ENCODE measurements around the gene TNS3. TPM values are rescaled to one million over a fixed set of nuclear protein-coding genes. Genes with fewer than 3 reads are reported as not detected.

The TNS3 gene
- total and polyA plus RNA-seq, 10 of the 15 experiments (the other 5 are each of a cell fraction or from before 2014, with no cell fraction given): 0.27 to 2.7 (median 0.79) TPM

DNA sequence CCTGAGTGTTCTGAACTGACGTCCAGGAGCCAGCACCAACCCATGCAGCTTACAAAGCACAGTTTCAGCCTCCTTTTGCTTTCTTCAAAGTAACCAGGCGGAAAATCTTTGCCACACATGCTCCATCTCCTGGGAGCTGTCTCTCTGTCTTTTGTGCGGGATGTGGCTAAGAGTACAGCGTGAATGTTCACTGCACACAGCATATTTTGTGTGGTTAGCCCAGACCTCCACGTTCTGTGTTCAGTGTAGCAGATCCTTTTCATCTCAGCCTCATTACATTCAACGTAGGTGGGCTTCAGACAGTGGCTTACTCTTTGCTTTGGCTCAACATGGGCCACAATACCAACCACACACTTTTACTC, 200.8 kb downstream of the TNS3 start (continued):
- TF ChIP-seq, protein P1, sequence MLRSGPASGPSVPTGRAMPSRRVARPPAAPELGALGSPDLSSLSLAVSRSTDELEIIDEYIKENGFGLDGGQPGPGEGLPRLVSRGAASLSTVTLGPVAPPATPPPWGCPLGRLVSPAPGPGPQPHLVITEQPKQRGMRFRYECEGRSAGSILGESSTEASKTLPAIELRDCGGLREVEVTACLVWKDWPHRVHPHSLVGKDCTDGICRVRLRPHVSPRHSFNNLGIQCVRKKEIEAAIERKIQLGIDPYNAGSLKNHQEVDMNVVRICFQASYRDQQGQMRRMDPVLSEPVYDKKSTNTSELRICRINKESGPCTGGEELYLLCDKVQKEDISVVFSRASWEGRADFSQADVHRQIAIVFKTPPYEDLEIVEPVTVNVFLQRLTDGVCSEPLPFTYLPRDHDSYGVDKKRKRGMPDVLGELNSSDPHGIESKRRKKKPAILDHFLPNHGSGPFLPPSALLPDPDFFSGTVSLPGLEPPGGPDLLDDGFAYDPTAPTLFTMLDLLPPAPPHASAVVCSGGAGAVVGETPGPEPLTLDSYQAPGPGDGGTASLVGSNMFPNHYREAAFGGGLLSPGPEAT (IDR thresholded peaks at IDR 0.05; ENCODE audit: low read depth): no peak

DNA sequence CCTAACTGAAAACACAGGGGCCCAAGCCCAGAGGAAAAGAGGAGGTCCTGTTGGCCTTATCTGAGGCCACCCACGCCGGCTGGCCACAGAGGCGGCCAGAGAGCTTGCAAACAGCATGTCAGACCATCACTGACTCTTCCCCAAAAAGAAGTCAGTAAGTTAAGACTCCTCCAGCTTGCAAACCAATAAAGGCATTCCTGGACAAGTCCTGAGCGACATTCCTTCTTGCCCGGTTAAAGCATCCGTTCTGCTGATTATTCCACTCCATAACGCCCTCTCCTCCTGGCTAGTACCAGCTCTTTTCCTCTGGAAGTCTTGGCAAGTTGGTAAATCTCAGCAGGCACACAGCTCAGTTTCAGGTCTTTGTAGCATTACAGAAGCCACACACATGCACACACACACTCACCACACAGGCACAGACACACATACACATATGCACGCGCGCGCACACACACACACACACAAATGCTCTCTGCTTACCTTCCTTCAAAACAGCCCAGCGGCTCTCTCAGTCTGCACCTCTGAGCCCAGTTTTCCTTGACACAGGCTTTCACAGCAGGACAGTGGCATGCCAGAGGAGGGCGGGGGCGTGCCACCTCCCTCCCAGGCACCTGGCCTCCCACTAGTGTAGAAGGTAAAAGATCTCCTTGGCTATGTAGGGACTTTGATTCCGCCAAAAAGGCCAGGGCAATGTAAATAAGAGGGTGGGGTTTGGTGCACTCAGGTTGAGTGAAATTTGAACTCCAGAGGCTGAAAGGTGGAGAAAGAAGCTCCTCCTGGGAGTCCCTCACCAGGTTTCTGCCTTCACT, 201.4 kb downstream of the TNS3 start:
- intact Hi-C loops (cut with micrococcal nuclease; ENCODE audit: unreplicated experiment) (no loop called here), in situ Hi-C loops (cut with MboI) (no loop called here)
- H3K9me3 ChIP-seq (replicated peaks; ENCODE audit: control insufficient read depth, insufficient read depth, low read length): no peaks in the 10 kb centered on the region
- ChIA-PET POLR2A (no interaction called here), SMC1A (ENCODE audit: uncharacterized antibody, unreplicated experiment) (no interaction called here), RAD21 (ENCODE audit: unreplicated experiment) (no interaction called here), CTCF (no interaction called here)
- 58% methylated on average over 15 of the region's 15 CpGs for WGBS (ENCODE audit: insufficient coverage, insufficient replicate concordance, low lambda C conversion rate, missing lambda C conversion rate)
- H3K79me2 ChIP-seq (ENCODE audit: control insufficient read depth, insufficient read depth, low read length): no peaks in the 10 kb centered on the region
- no peaks in the 10 kb centered on the region for H4K20me1 ChIP-seq (ENCODE audit: control insufficient read depth, insufficient read depth)
- no TSS peak for BruUV-seq (replicated peaks)
- FAIRE-seq (no peak), ATAC-seq (no peak), DNase-seq (ENCODE audit: low read depth, low spot score) (no peak)
- H3K27ac ChIP-seq (ENCODE audit: control insufficient read depth, insufficient read depth): no peak overlapping the region
- no peak overlapping the region for H3K4me3 ChIP-seq
- H2AFZ ChIP-seq (ENCODE audit: control insufficient read depth, low read depth, low read length): no peak overlapping the region
- H3K27me3 ChIP-seq (replicated peaks in 1 of 2; ENCODE audit: control insufficient read depth in 2 of 2, insufficient read depth in 2 of 2, low read length in 1 of 2): no peaks in the 10 kb centered on the region; a peak in 1 of 4 replicates
- no peak overlapping the region for H3K4me2 ChIP-seq (ENCODE audit: control insufficient read depth, insufficient read depth)
- H3K4me1 ChIP-seq (ENCODE audit: control insufficient read depth, insufficient read depth, low read length): no peaks in the 10 kb centered on the region; the same call in 1 of the 2 replicates
- H3K9ac ChIP-seq (ENCODE audit: control insufficient read depth, insufficient read depth, low read length): no peak overlapping the region
- no peaks in the 10 kb centered on the region for H3K36me3 ChIP-seq (ENCODE audit: control insufficient read depth in 2 of 2, insufficient read depth in 2 of 2, low read length in 1 of 2)
- no peak for TF ChIP-seq KDM1A (IDR thresholded peaks at IDR 0.05; ENCODE audit: borderline replicate concordance)
- TF ChIP-seq, protein P2, sequence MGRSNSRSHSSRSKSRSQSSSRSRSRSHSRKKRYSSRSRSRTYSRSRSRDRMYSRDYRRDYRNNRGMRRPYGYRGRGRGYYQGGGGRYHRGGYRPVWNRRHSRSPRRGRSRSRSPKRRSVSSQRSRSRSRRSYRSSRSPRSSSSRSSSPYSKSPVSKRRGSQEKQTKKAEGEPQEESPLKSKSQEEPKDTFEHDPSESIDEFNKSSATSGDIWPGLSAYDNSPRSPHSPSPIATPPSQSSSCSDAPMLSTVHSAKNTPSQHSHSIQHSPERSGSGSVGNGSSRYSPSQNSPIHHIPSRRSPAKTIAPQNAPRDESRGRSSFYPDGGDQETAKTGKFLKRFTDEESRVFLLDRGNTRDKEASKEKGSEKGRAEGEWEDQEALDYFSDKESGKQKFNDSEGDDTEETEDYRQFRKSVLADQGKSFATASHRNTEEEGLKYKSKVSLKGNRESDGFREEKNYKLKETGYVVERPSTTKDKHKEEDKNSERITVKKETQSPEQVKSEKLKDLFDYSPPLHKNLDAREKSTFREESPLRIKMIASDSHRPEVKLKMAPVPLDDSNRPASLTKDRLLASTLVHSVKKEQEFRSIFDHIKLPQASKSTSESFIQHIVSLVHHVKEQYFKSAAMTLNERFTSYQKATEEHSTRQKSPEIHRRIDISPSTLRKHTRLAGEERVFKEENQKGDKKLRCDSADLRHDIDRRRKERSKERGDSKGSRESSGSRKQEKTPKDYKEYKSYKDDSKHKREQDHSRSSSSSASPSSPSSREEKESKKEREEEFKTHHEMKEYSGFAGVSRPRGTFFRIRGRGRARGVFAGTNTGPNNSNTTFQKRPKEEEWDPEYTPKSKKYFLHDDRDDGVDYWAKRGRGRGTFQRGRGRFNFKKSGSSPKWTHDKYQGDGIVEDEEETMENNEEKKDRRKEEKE (IDR thresholded peaks at IDR 0.05): no peak
- no peak for TF ChIP-seq EP300 (IDR thresholded peaks at IDR 0.05; ENCODE audit: borderline replicate concordance in 1 of 2, control insufficient read depth in 1 of 2, low read depth in 2 of 2, low read length in 2 of 2)
- TF ChIP-seq, protein P3, sequence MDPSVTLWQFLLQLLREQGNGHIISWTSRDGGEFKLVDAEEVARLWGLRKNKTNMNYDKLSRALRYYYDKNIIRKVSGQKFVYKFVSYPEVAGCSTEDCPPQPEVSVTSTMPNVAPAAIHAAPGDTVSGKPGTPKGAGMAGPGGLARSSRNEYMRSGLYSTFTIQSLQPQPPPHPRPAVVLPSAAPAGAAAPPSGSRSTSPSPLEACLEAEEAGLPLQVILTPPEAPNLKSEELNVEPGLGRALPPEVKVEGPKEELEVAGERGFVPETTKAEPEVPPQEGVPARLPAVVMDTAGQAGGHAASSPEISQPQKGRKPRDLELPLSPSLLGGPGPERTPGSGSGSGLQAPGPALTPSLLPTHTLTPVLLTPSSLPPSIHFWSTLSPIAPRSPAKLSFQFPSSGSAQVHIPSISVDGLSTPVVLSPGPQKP (IDR thresholded peaks at IDR 0.05; ENCODE audit: low read depth, low read length): no peak
- TF ChIP-seq EED (IDR thresholded peaks at IDR 0.05; ENCODE audit: low read depth): no peak
- TF ChIP-seq NFYB (IDR thresholded peaks at IDR 0.05; ENCODE audit: insufficient read depth, low read depth, low read length): no peak
- TF ChIP-seq, protein P4, sequence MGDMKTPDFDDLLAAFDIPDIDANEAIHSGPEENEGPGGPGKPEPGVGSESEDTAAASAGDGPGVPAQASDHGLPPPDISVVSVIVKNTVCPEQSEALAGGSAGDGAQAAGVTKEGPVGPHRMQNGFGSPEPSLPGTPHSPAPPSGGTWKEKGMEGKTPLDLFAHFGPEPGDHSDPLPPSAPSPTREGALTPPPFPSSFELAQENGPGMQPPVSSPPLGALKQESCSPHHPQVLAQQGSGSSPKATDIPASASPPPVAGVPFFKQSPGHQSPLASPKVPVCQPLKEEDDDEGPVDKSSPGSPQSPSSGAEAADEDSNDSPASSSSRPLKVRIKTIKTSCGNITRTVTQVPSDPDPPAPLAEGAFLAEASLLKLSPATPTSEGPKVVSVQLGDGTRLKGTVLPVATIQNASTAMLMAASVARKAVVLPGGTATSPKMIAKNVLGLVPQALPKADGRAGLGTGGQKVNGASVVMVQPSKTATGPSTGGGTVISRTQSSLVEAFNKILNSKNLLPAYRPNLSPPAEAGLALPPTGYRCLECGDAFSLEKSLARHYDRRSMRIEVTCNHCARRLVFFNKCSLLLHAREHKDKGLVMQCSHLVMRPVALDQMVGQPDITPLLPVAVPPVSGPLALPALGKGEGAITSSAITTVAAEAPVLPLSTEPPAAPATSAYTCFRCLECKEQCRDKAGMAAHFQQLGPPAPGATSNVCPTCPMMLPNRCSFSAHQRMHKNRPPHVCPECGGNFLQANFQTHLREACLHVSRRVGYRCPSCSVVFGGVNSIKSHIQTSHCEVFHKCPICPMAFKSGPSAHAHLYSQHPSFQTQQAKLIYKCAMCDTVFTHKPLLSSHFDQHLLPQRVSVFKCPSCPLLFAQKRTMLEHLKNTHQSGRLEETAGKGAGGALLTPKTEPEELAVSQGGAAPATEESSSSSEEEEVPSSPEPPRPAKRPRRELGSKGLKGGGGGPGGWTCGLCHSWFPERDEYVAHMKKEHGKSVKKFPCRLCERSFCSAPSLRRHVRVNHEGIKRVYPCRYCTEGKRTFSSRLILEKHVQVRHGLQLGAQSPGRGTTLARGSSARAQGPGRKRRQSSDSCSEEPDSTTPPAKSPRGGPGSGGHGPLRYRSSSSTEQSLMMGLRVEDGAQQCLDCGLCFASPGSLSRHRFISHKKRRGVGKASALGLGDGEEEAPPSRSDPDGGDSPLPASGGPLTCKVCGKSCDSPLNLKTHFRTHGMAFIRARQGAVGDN (IDR thresholded peaks at IDR 0.05): no peak
- TF ChIP-seq MXI1 (IDR thresholded peaks at IDR 0.05; ENCODE audit: low read depth, low read length): no peak
- no peak for TF ChIP-seq ZNF384 (IDR thresholded peaks at IDR 0.05; ENCODE audit: borderline replicate concordance, low read depth, low read length)
- no peak for TF ChIP-seq NR2C2 (IDR thresholded peaks at IDR 0.05; ENCODE audit: borderline replicate concordance, control insufficient read depth, insufficient read length, low read depth)

Data from GM12878 (cell line).